PC-9 (cell line): ENCODE measurements around the gene SPATA25.

Experiments used
- CTCF ChIP-seq: fragments of 200-600 bp; sonication (generic); conservative IDR thresholded peaks from 2 replicates; pipeline ENCODE4 v1.6.1; 2017; ENCODE audit warnings: mixed run types, antibody characterized with exemption, mild to moderate bottlenecking, moderate library complexity
- EZH2 ChIP-seq: fragments of 200-600 bp; sonication (generic); IDR thresholded peaks from 2 replicates; pipeline ENCODE4 v1.8.0; 2017; ENCODE audit warnings: antibody characterized with exemption, low read depth

GRCh38 chr20:45913116-45913515 is 25.7 kb upstream of the SPATA25 start:
- TF ChIP-seq CTCF (no peak), EZH2 (no peak)
